DND-41 (cell line): ENCODE results near the gene OPN1MW.

Experiments used
- CTCF ChIP-seq: IDR thresholded peaks from 2 replicates; pipeline ENCODE4 v1.5.1; 2012; ENCODE audit warnings: borderline replicate concordance, low read length, moderate library complexity, mild to moderate bottlenecking; ENCODE audit not compliant: poor library complexity, severe bottlenecking; ENCODE audit errors: extremely low read depth
- EZH2 ChIP-seq: IDR thresholded peaks from 3 replicates; pipeline ENCODE4 v1.6.1; 2012; ENCODE audit warnings: borderline replicate concordance, low read depth, mild to moderate bottlenecking, moderate library complexity, low read length, inconsistent platforms; ENCODE audit not compliant: severe bottlenecking

- no peak for TF ChIP-seq CTCF
- no peak for TF ChIP-seq EZH2
Measured at GRCh38 chrX:154142950-154143745, 39.2 kb upstream of the OPN1MW start.
